SK-N-SH treated with all-trans-retinoic acid at 6 μM for 48 hours (cell line): ENCODE measurements around the gene TNK2.

ENCODE experiments used
- ARNTL ChIP-seq: fragments of 450-650 bp; formaldehyde crosslinking; IDR thresholded peaks from 2 replicates; pipeline ENCODE4 v1.5.0; 2020; ENCODE audit warnings: low read depth, mild to moderate bottlenecking, moderate library complexity, borderline replicate concordance
- BACH2 ChIP-seq: fragments of 250-450 bp; sonication (Bioruptor Pico); IDR thresholded peaks from 2 replicates; pipeline ENCODE4 v1.9.0; 2021; ENCODE audit warnings: mild to moderate bottlenecking, borderline replicate concordance
- ZFP3 ChIP-seq: fragments of 250-450 bp; sonication (Bioruptor Pico); IDR thresholded peaks from 2 replicates; pipeline ENCODE4 v1.5.0; 2020; ENCODE audit warnings: mild to moderate bottlenecking, moderate library complexity
- ZNF70 ChIP-seq: fragments of 450-650 bp; formaldehyde crosslinking; IDR thresholded peaks from 2 replicates; pipeline ENCODE4 v1.5.0; 2020; ENCODE audit warnings: mild to moderate bottlenecking, moderate library complexity
- ZNF8 ChIP-seq: fragments of 450-650 bp; formaldehyde crosslinking; IDR thresholded peaks from 2 replicates; pipeline ENCODE4 v1.5.0; 2020; ENCODE audit warnings: mild to moderate bottlenecking, moderate library complexity

- no peak for TF ChIP-seq ZFP3
- no peak for TF ChIP-seq BACH2
- TF ChIP-seq ZNF70 (CRISPR knock-in tag), result no peak
- TF ChIP-seq ARNTL, result no peak
- no peak for TF ChIP-seq ZNF8 (CRISPR knock-in tag)
Observed at GRCh38 chr3:195844671-195845218, 63.6 kb downstream of the TNK2 start.
